ENCODE results near the gene ATE1. TPM values are rescaled to one million over a fixed set of nuclear protein-coding genes. Genes with fewer than 3 reads are reported as not detected.

The ATE1 gene
- total and polyA plus RNA-seq, 2 donors (not counting 3 experiments of a cell fraction or from before 2014, with no cell fraction given), result 8.7 to 27.1 TPM

DNA sequence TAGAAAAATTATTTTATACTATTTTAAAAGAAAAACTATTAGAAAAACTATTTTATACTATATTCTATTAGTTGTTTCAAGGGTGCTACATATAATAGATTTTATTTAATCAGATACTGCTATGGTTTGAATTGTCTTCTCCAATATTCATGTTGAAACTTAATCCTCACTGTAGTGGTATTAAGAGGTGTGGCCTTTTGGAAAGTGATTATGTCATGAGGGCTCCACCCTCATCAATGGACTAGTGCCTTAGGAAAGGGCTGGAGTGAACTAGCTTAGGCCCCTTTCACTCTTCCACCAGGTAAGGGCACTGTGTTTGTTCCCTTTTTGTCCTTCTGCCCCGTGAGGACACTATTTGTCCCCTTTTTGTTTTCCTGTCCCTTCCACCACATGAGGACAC, 111.6 kb downstream of the ATE1 start:
- no peaks in the 10 kb centered on the region for H3K9me1 ChIP-seq (replicated peaks; ENCODE audit: control insufficient read depth, extremely low read depth, insufficient read depth, low read length)
- no peak overlapping the region for H3K4me2 ChIP-seq (ENCODE audit: insufficient read depth, low read length)
- H3K27me3 ChIP-seq (ENCODE audit: control insufficient read depth in 2 of 2, insufficient read depth in 2 of 2, low read length in 2 of 2), result no peaks in the 10 kb centered on the region
- no peaks in the 10 kb centered on the region for H3K79me2 ChIP-seq (ENCODE audit: control insufficient read depth, insufficient read depth, low read length)
- no peak overlapping the region for H2AFZ ChIP-seq (ENCODE audit: low read depth, low read length)
- no peaks in the 10 kb centered on the region for H3K36me3 ChIP-seq (ENCODE audit: control insufficient read depth in 2 of 2, extremely low read depth in 1 of 2, insufficient read depth in 2 of 2, low read length in 2 of 2)
- no peak for DNase-seq (ENCODE audit: low read depth, low spot score)
- dilution Hi-C loops (cut with MboI; ENCODE audit: extremely low pct_ligation_motif_present, low sequenced_read_pairs) (no loop called here), intact Hi-C loops (cut with micrococcal nuclease) (no loop called here)
- no peak for TF ChIP-seq GATA2 (IDR thresholded peaks at IDR 0.05; ENCODE audit: insufficient read depth, insufficient read length, low read depth, low read length)
- TF ChIP-seq, protein P1, sequence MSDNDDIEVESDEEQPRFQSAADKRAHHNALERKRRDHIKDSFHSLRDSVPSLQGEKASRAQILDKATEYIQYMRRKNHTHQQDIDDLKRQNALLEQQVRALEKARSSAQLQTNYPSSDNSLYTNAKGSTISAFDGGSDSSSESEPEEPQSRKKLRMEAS (IDR thresholded peaks at IDR 0.05; ENCODE audit: insufficient read depth, insufficient read length), result no peak
- no peak for TF ChIP-seq JUN (IDR thresholded peaks at IDR 0.05; ENCODE audit: borderline replicate concordance, insufficient read depth, insufficient read length, low read depth)
- no peak for TF ChIP-seq EZH2 (IDR thresholded peaks at IDR 0.05; ENCODE audit: borderline replicate concordance, low read depth, low read length, severe bottlenecking)
- TF ChIP-seq POLR2A (IDR thresholded peaks at IDR 0.05; ENCODE audit: low read depth, low read length), result no peak
- TF ChIP-seq MYC (IDR thresholded peaks at IDR 0.05; ENCODE audit: low read depth, low read length), result no peak
- TF ChIP-seq POLR2AphosphoS5 (IDR thresholded peaks at IDR 0.05; ENCODE audit: insufficient read depth, low read depth, low read length), result no peak
- no peak overlapping the region for H3K27ac ChIP-seq (ENCODE audit: insufficient read depth, low read depth, low read length)
- no peak for FAIRE-seq
- no peak overlapping the region for H3K9ac ChIP-seq (replicated peaks; ENCODE audit: extremely low read depth, insufficient read depth, low read length)
- no peaks in the 10 kb centered on the region for H4K20me1 ChIP-seq (replicated peaks; ENCODE audit: control insufficient read depth, extremely low read depth, insufficient read depth, low read length)
- H3K4me1 ChIP-seq (ENCODE audit: control insufficient read depth, extremely low read depth, insufficient read depth, low read length), result peaks cover 8% of the 10 kb centered on the region
- H3K4me3 ChIP-seq (replicated peaks in 1 of 3; ENCODE audit: insufficient read depth in 1 of 3, low read depth in 1 of 3, low read length in 3 of 3), result no peak overlapping the region
- ChIA-PET POLR2A (no interaction called here), CTCF (no interaction called here)
- no TSS peak for BruUV-seq (replicated peaks)
- H3K9me3 ChIP-seq (replicated peaks; ENCODE audit: control insufficient read depth, insufficient read depth, low read length), result no peaks in the 10 kb centered on the region

DNA sequence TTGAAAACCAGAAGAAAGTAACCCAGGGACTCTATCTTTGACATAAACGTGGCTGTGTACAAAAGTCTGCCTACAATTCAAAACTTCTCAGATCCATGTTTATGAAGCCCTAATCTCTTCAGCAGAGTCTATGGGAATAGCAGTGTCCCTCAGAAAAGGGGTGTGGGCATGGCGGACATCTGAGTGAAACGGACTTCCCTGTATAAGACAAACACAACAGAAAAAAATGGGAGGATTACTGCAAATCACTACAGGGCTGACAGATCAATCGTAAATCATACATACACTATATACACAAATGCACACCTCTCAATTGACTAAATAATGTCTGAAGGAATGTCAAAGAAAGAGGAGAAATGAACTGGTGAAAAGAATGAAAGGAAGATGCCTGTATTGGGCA, 114.0 kb downstream of the ATE1 start:
- DNase-seq (ENCODE audit: low read depth, low spot score) (no peak), FAIRE-seq (no peak)
- H3K9me1 ChIP-seq (replicated peaks; ENCODE audit: control insufficient read depth, extremely low read depth, insufficient read depth, low read length), result no peaks in the 10 kb centered on the region
- no TSS peak for BruUV-seq (replicated peaks)
- no peaks in the 10 kb centered on the region for H3K79me2 ChIP-seq (ENCODE audit: control insufficient read depth, insufficient read depth, low read length)
- H3K27ac ChIP-seq (ENCODE audit: insufficient read depth, low read depth, low read length), result no peak overlapping the region
- H3K9me3 ChIP-seq (replicated peaks; ENCODE audit: control insufficient read depth, insufficient read depth, low read length), result no peaks in the 10 kb centered on the region
- no peak overlapping the region for H3K4me3 ChIP-seq (replicated peaks in 1 of 3; ENCODE audit: insufficient read depth in 1 of 3, low read depth in 1 of 3, low read length in 3 of 3)
- intact Hi-C loops (cut with micrococcal nuclease) (no loop called here), dilution Hi-C loops (cut with MboI; ENCODE audit: extremely low pct_ligation_motif_present, low sequenced_read_pairs) (no loop called here)
- H3K4me2 ChIP-seq (ENCODE audit: insufficient read depth, low read length), result no peak overlapping the region
- CTCF ChIA-PET, result interaction anchor here (1.0 to 4.2 kb wide), 5 partner anchors 9 to 22 kb away, joined by 3 to 19 read pairs (median 4); no protein-coding TSS in a partner anchor
- H3K9ac ChIP-seq (replicated peaks; ENCODE audit: extremely low read depth, insufficient read depth, low read length), result no peak overlapping the region
- H3K4me1 ChIP-seq (ENCODE audit: control insufficient read depth, extremely low read depth, insufficient read depth, low read length), result peaks cover 8% of the 10 kb centered on the region
- no peaks in the 10 kb centered on the region for H3K36me3 ChIP-seq (ENCODE audit: control insufficient read depth in 2 of 2, extremely low read depth in 1 of 2, insufficient read depth in 2 of 2, low read length in 2 of 2)
- POLR2A ChIA-PET, result interaction anchor here (0.9 kb wide), 1 partner anchor 9 kb away, joined by 3 read pairs; no protein-coding TSS in a partner anchor
- no peaks in the 10 kb centered on the region for H3K27me3 ChIP-seq (ENCODE audit: control insufficient read depth in 2 of 2, insufficient read depth in 2 of 2, low read length in 2 of 2)
- no peaks in the 10 kb centered on the region for H4K20me1 ChIP-seq (replicated peaks; ENCODE audit: control insufficient read depth, extremely low read depth, insufficient read depth, low read length)
- H2AFZ ChIP-seq (ENCODE audit: low read depth, low read length), result no peak overlapping the region
- TF ChIP-seq JUN (IDR thresholded peaks at IDR 0.05; ENCODE audit: borderline replicate concordance, insufficient read depth, insufficient read length, low read depth), result no peak
- TF ChIP-seq, protein P1 (IDR thresholded peaks at IDR 0.05; ENCODE audit: insufficient read depth, insufficient read length), result no peak
- TF ChIP-seq, protein P2, sequence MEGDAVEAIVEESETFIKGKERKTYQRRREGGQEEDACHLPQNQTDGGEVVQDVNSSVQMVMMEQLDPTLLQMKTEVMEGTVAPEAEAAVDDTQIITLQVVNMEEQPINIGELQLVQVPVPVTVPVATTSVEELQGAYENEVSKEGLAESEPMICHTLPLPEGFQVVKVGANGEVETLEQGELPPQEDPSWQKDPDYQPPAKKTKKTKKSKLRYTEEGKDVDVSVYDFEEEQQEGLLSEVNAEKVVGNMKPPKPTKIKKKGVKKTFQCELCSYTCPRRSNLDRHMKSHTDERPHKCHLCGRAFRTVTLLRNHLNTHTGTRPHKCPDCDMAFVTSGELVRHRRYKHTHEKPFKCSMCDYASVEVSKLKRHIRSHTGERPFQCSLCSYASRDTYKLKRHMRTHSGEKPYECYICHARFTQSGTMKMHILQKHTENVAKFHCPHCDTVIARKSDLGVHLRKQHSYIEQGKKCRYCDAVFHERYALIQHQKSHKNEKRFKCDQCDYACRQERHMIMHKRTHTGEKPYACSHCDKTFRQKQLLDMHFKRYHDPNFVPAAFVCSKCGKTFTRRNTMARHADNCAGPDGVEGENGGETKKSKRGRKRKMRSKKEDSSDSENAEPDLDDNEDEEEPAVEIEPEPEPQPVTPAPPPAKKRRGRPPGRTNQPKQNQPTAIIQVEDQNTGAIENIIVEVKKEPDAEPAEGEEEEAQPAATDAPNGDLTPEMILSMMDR (IDR thresholded peaks at IDR 0.05; ENCODE audit: extremely low read depth in 1 of 2, insufficient read depth in 1 of 2, low read depth in 1 of 2, low read length in 2 of 2), result no peak
- no peak for TF ChIP-seq POLR2AphosphoS5 (IDR thresholded peaks at IDR 0.05; ENCODE audit: insufficient read depth, low read depth, low read length)
- no peak for TF ChIP-seq POLR2A (IDR thresholded peaks at IDR 0.05; ENCODE audit: low read depth, low read length)
- TF ChIP-seq GATA2 (IDR thresholded peaks at IDR 0.05; ENCODE audit: insufficient read depth, insufficient read length, low read depth, low read length), result no peak
- TF ChIP-seq FOS (IDR thresholded peaks at IDR 0.05; ENCODE audit: borderline replicate concordance, insufficient read depth, low read length), result no peak
- TF ChIP-seq EZH2 (IDR thresholded peaks at IDR 0.05; ENCODE audit: borderline replicate concordance, low read depth, low read length, severe bottlenecking), result no peak
- TF ChIP-seq MYC (IDR thresholded peaks at IDR 0.05; ENCODE audit: low read depth, low read length), result no peak
